IMR-90 (cell line): ENCODE data around the gene PHF14. TPM values are rescaled to one million over a fixed set of nuclear protein-coding genes. Genes with fewer than 3 reads are reported as not detected.
A peak's percentile ranks its signal among the peaks of the same experiment; 100 is the strongest.

Experiments
- ATAC-seq: fragments of 200-7000 bp; cut with Tn5 transposase; 2 replicates; pipeline ENCODE4 v1.9.1; 2020; ENCODE audit warnings: low read depth, mild to moderate bottlenecking, moderate library complexity
- BruUV-seq: library from RNA; stranded (reverse); fragments of 400-500 nt; replicated peaks from 2 replicates; lab custom pipeline; 2021; lab: Mats Ljungman, UMichigan
- CTCF ChIA-PET: fragments of 300-600 bp; formaldehyde crosslinking; extraction: SDS; loops from one replicate; lab custom pipeline; 2021; ENCODE audit warnings: antibody characterized with exemption; lab: Yijun Ruan, JAX
- POLR2A ChIA-PET: fragments of 300-600 bp; sonication (Branson Sonifier 250); formaldehyde crosslinking; loops from one replicate; lab custom pipeline; 2022; ENCODE audit warnings: antibody characterized with exemption; ENCODE audit not compliant: unreplicated experiment; lab: Charles Lee
- DNase-seq: peaks from one replicate; pipeline ENCODE4 v3.0.0; 2013
- H2AFZ ChIP-seq: replicated peaks from 2 replicates; pipeline ENCODE3; 2013; ENCODE audit warnings: low read length, mild to moderate bottlenecking; ENCODE audit not compliant: poor library complexity
- H2AK5ac ChIP-seq: 2 replicates; pipeline ENCODE4 v1.6.1; 2013; ENCODE audit warnings: low read depth, low read length, inconsistent platforms
- H2AK9ac ChIP-seq: replicated peaks from 2 replicates; pipeline ENCODE3; 2013; ENCODE audit warnings: mild to moderate bottlenecking, low read depth, low read length, moderate library complexity; ENCODE audit not compliant: poor library complexity
- H2BK120ac ChIP-seq: 2 replicates; pipeline ENCODE4 v1.6.1; 2013; ENCODE audit warnings: low read depth, low read length, inconsistent platforms
- H2BK15ac ChIP-seq: 3 replicates; pipeline ENCODE4 v1.6.1; 2013; ENCODE audit warnings: low read depth, low read length, inconsistent platforms
- H2BK20ac ChIP-seq: 2 replicates; pipeline ENCODE4 v1.6.1; 2013; ENCODE audit warnings: low read depth, mild to moderate bottlenecking, inconsistent platforms, low read length, moderate library complexity
- H2BK5ac ChIP-seq: 2 replicates; pipeline ENCODE4 v1.6.1; 2013; ENCODE audit warnings: mild to moderate bottlenecking, low read depth, low read length, inconsistent platforms; ENCODE audit not compliant: poor library complexity, severe bottlenecking
- H3K14ac ChIP-seq: replicated peaks from 2 replicates; pipeline ENCODE4 v1.6.1; 2013; ENCODE audit warnings: low read depth, low read length, inconsistent platforms
- H3K18ac ChIP-seq: 2 replicates; pipeline ENCODE4 v1.6.1; 2013; ENCODE audit warnings: low read depth, low read length, control low read depth
- H3K23ac ChIP-seq: 2 replicates; pipeline ENCODE4 v1.6.1; 2013; ENCODE audit warnings: low read depth, low read length, inconsistent platforms
- H3K27ac ChIP-seq: 2 replicates; pipeline ENCODE4 v1.5.1; 2013; ENCODE audit warnings: mild to moderate bottlenecking, control low read depth, low read length; ENCODE audit not compliant: insufficient read depth
- H3K27me3 ChIP-seq: 2 replicates; pipeline ENCODE4 v1.6.1; 2013; ENCODE audit warnings: low read length; ENCODE audit not compliant: control insufficient read depth, insufficient read depth
- H3K36me3 ChIP-seq: 2 replicates; pipeline ENCODE4 v1.6.1; 2013; ENCODE audit warnings: low read length, mixed read lengths; ENCODE audit not compliant: control insufficient read depth, insufficient read depth
- H3K4ac ChIP-seq: 2 replicates; pipeline ENCODE4 v1.6.1; 2013; ENCODE audit warnings: low read depth, low read length, inconsistent platforms
- H3K4me1 ChIP-seq: 2 replicates; pipeline ENCODE4 v1.6.1; 2013; ENCODE audit warnings: low read length, mixed read lengths; ENCODE audit not compliant: control insufficient read depth, insufficient read depth
- H3K4me2 ChIP-seq: 2 replicates; pipeline ENCODE4 v1.6.1; 2013; ENCODE audit warnings: low read depth, mild to moderate bottlenecking, control low read depth, low read length, moderate library complexity
- H3K4me3 ChIP-seq: 2 replicates; pipeline ENCODE4 v1.5.1; 2013; ENCODE audit warnings: low read depth, mild to moderate bottlenecking, control low read depth, low read length, moderate library complexity; ENCODE audit not compliant: insufficient read depth
- H3K56ac ChIP-seq: 2 replicates; pipeline ENCODE4 v1.6.1; 2013; ENCODE audit warnings: low read length, inconsistent platforms; ENCODE audit not compliant: insufficient read depth; ENCODE audit errors: extremely low read depth
- H3K79me1 ChIP-seq, 2 experiments: 2 replicates each; pipeline ENCODE4 v1.6.1; 2013; ENCODE audit warnings: low read length in 2 of 2, inconsistent platforms in 1 of 2, low read depth in 1 of 2
- H3K9ac ChIP-seq: 2 replicates; pipeline ENCODE4 v1.6.1; 2013; ENCODE audit warnings: low read depth, low read length, control low read depth
- H3K9me1 ChIP-seq: 2 replicates; pipeline ENCODE4 v1.6.1; 2013; ENCODE audit warnings: low read length, inconsistent platforms; ENCODE audit not compliant: insufficient read depth
- H3K9me3 ChIP-seq: 2 replicates; pipeline ENCODE4 v1.6.1; 2013; ENCODE audit warnings: low read length; ENCODE audit not compliant: control insufficient read depth, insufficient read depth
- H4K20me1 ChIP-seq: 2 replicates; pipeline ENCODE4 v1.6.1; 2013; ENCODE audit warnings: low read length, inconsistent platforms; ENCODE audit not compliant: insufficient read depth
- H4K5ac ChIP-seq: 2 replicates; pipeline ENCODE4 v1.6.1; 2013; ENCODE audit warnings: mild to moderate bottlenecking, low read depth, low read length, control low read depth
- H4K8ac ChIP-seq, 2 experiments: 2 replicates each; pipeline ENCODE4 v1.6.1; 2013; ENCODE audit warnings: low read depth in 2 of 2, low read length in 2 of 2, control low read depth in 1 of 2, inconsistent platforms in 1 of 2
- H4K91ac ChIP-seq: 2 replicates; pipeline ENCODE4 v1.6.1; 2013; ENCODE audit warnings: low read depth, low read length, inconsistent platforms; ENCODE audit not compliant: insufficient read depth
- BHLHE40 ChIP-seq: fragments of 150-350 bp; IDR thresholded peaks from 2 replicates; pipeline ENCODE4 v1.6.1; 2016; ENCODE audit warnings: mild to moderate bottlenecking, low read depth, low read length
- CHD1 ChIP-seq: IDR thresholded peaks from 2 replicates; pipeline ENCODE4 v1.6.1; 2012; ENCODE audit warnings: low read depth, low read length, improper control_type of control experiment
- ELK1 ChIP-seq: fragments of 150-350 bp; IDR thresholded peaks from 2 replicates; pipeline ENCODE4 v1.6.1; 2016; ENCODE audit warnings: low read depth, mild to moderate bottlenecking, low read length, moderate library complexity, borderline replicate concordance
- FOS ChIP-seq: fragments of 150-350 bp; IDR thresholded peaks from 2 replicates; pipeline ENCODE4 v1.6.1; 2016; ENCODE audit warnings: low read depth, low read length
- MAFK ChIP-seq: IDR thresholded peaks from 2 replicates; pipeline ENCODE4 v1.6.1; 2012; ENCODE audit warnings: low read depth, low read length, improper control_type of control experiment
- MAZ ChIP-seq: IDR thresholded peaks from 2 replicates; pipeline ENCODE4 v1.6.1; 2012; ENCODE audit warnings: low read depth, mild to moderate bottlenecking, low read length, improper control_type of control experiment, moderate library complexity, borderline replicate concordance
- NFE2L2 ChIP-seq: fragments of 150-350 bp; IDR thresholded peaks from 2 replicates; pipeline ENCODE4 v1.6.1; 2016; ENCODE audit warnings: low read depth, mild to moderate bottlenecking, low read length
- POLR2A ChIP-seq: IDR thresholded peaks from 2 replicates; pipeline ENCODE4 v1.6.1; 2012; ENCODE audit warnings: mild to moderate bottlenecking, low read depth, low read length
- RAD21 ChIP-seq: IDR thresholded peaks from 2 replicates; pipeline ENCODE4 v1.6.1; 2012; ENCODE audit warnings: low read length, improper control_type of control experiment
- RCOR1 ChIP-seq: IDR thresholded peaks from 2 replicates; pipeline ENCODE4 v1.6.1; 2012; ENCODE audit warnings: mild to moderate bottlenecking, low read length, improper control_type of control experiment; ENCODE audit not compliant: insufficient replicate concordance
- RFX5 ChIP-seq: IDR thresholded peaks from 2 replicates; pipeline ENCODE4 v1.8.0; 2012; ENCODE audit warnings: low read depth, mild to moderate bottlenecking, low read length, moderate library complexity
- SMC3 ChIP-seq: fragments of 150-350 bp; IDR thresholded peaks from 2 replicates; pipeline ENCODE4 v1.6.1; 2016; ENCODE audit warnings: low read depth, mild to moderate bottlenecking, antibody characterized with exemption, low read length, moderate library complexity
- USF2 ChIP-seq: fragments of 150-350 bp; IDR thresholded peaks from 2 replicates; pipeline ENCODE4 v1.6.1; 2017; ENCODE audit warnings: mild to moderate bottlenecking, antibody characterized with exemption, low read length, low read depth
- WGBS, 2 experiments: methylation state at CpG; one replicate each; pipeline versions ENCODE4 v1.1.5 to v1.1.7; 2013; ENCODE audit warnings: missing lambda C conversion rate in 2 of 2; ENCODE audit not compliant: insufficient read length in 1 of 2; ENCODE audit errors: extremely low coverage in 2 of 2; 5-methylcytosine and 5-hydroxymethylcytosine counted together
- dilution Hi-C: fragments of 300-500 bp; cut with HindIII; formaldehyde crosslinking; loops from one replicate; pipeline ENCODE4 v1.14.3; 2018; ENCODE audit warnings: low sequenced_read_pairs; ENCODE audit not compliant: unreplicated experiment
- in situ Hi-C: fragments of 300-500 bp; cut with MboI; formaldehyde crosslinking; loops from 3 replicates; pipeline ENCODE4 v1.14.3; 2019; ENCODE audit warnings: low sequenced_read_pairs, inconsistent platforms, mixed read lengths
- intact Hi-C: fragments of 100-400 bp; cut with micrococcal nuclease; formaldehyde crosslinking; loops from 2 replicates; pipeline ENCODE4 v1.10.0; 2022
- polyA plus RNA-seq, 3 experiments: library from polyadenylated mRNA; depleted of rRNA; stranded (reverse); fragments of >200 nt; gene quantifications; 2 replicates each; pipeline ENCODE4 v1.2.3, GENCODE V29; 2012; ENCODE audit warnings: low replicate concordance in 1 of 3
- total RNA-seq: library from RNA; depleted of rRNA; stranded (reverse); fragments of >200 nt; gene quantifications from 2 replicates; pipeline ENCODE4 v1.2.3, GENCODE V29; 2012
- TF ChIP-seq, protein P1 (sequence below): conservative IDR thresholded peaks from 2 replicates; pipeline ENCODE4 v1.5.1; 2012; ENCODE audit warnings: mild to moderate bottlenecking, low read depth, low read length, improper control_type of control experiment

PHF14 gene
- total and polyA plus RNA-seq, 2 of the 4 experiments (the other 2 are of a cell fraction), result 8.7 to 17.2 TPM

DNA sequence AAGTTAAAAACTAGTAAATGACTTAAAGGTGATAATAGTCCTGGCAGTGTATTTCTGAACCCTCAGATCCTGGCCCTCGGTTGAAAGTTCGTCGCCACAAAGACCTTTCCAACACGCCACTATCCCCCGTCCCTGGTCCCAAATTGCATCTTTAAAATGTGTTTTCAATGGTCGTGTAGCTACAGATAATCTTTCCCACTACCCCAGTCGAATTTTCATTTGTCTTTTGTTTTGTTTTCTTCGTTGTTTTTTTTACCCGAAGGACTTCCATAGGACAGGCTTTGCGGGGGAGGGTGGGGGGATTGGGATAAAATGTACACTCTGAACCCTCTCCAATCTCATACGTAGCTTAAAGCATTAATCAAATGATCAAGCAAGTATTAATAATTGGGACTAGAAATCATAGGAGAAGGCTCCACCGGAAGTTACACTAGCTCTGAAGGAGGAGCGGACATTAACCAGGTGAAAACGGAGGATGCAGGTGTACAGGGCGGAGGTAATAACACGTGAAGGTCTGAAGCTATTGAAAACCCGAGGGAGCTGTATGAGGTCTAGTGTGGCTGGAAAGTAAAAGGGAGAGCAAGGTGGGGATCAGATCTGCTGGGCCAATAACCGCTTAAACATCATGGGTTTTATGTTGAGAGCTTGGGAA is 32.8 kb upstream of the PHF14 start:
- H3K4me1 ChIP-seq, result no peaks in the 10 kb centered on the region; the same call in 1 of the 2 replicates
- H3K56ac ChIP-seq, result peak overlapping the region; percentile 82
- no peaks in the 10 kb centered on the region for H3K27me3 ChIP-seq
- H3K36me3 ChIP-seq, result peaks cover 9% of the 10 kb centered on the region
- H3K9ac ChIP-seq, result peak overlapping the region; percentile 72
- in situ Hi-C loops (no loop called here), intact Hi-C loops (loop anchor here (1.0 kb wide), 2 partner anchors 32 to 271 kb away; partner anchors contain the start of gene PHF14), dilution Hi-C loops (no loop called here)
- H3K27ac ChIP-seq, result peak overlapping the region; percentile 46
- peak overlapping the region; percentile 82 for H3K14ac ChIP-seq
- 0 out of 2 replicates have a peak, but pooled peaks cover 6% of the 10 kb centered on the region for H4K20me1 ChIP-seq
- no peaks in the 10 kb centered on the region for H3K9me1 ChIP-seq
- peak overlapping the region; percentile 64 for H2BK5ac ChIP-seq
- WGBS, 2 experiments, result 81% methylated on average over 7 of the region's 18 CpGs; no CpG with 5 or more reads in 1 of the 2 experiments
- H3K4ac ChIP-seq, result peak overlapping the region; percentile 75
- peak overlapping the region; percentile 82 for H3K23ac ChIP-seq
- DNase-seq (no peak), ATAC-seq (no peak)
- H2AK5ac ChIP-seq, result no peak overlapping the region
- peak overlapping the region; percentile 87 to 88 for H4K8ac ChIP-seq
- peak overlapping the region; percentile 58; the same call in 1 of the 2 replicates for H2BK120ac ChIP-seq
- ChIA-PET POLR2A (interaction anchor here (0.6 to 1.1 kb wide), 3 partner anchors 9 to 85 kb away, joined by 3 to 4 read pairs (median 3); no protein-coding TSS in a partner anchor), CTCF (interaction anchor here (1.0 kb wide), 1 partner anchor 403 kb away, joined by 3 read pairs; no protein-coding TSS in a partner anchor)
- H3K9me3 ChIP-seq, result no peaks in the 10 kb centered on the region
- peaks cover 8 to 19% of the 10 kb centered on the region in 2 experiments; a peak in 3 of 4 replicates for H3K79me1 ChIP-seq
- peak overlapping the region; percentile 60; the same call in 1 of the 3 replicates for H2BK15ac ChIP-seq
- peak overlapping the region; percentile 55 for H2AK9ac ChIP-seq
- peak overlapping the region; percentile 29 for H2BK20ac ChIP-seq
- peak overlapping the region; percentile 91 for H3K4me2 ChIP-seq
- peak overlapping the region; percentile 96 for H2AFZ ChIP-seq
- H4K91ac ChIP-seq, result peak overlapping the region; percentile 45; the same call in 1 of the 2 replicates
- peak overlapping the region; percentile 53 for H3K4me3 ChIP-seq
- peak overlapping the region; percentile 75 for H3K18ac ChIP-seq
- BruUV-seq, result no TSS peak
- peak overlapping the region; percentile 73 for H4K5ac ChIP-seq
- TF ChIP-seq MAZ, result no peak
- TF ChIP-seq, protein P1, sequence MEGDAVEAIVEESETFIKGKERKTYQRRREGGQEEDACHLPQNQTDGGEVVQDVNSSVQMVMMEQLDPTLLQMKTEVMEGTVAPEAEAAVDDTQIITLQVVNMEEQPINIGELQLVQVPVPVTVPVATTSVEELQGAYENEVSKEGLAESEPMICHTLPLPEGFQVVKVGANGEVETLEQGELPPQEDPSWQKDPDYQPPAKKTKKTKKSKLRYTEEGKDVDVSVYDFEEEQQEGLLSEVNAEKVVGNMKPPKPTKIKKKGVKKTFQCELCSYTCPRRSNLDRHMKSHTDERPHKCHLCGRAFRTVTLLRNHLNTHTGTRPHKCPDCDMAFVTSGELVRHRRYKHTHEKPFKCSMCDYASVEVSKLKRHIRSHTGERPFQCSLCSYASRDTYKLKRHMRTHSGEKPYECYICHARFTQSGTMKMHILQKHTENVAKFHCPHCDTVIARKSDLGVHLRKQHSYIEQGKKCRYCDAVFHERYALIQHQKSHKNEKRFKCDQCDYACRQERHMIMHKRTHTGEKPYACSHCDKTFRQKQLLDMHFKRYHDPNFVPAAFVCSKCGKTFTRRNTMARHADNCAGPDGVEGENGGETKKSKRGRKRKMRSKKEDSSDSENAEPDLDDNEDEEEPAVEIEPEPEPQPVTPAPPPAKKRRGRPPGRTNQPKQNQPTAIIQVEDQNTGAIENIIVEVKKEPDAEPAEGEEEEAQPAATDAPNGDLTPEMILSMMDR, result no peak
- no peak for TF ChIP-seq MAFK
- TF ChIP-seq RCOR1, result no peak
- TF ChIP-seq RFX5, result no peak
- no peak for TF ChIP-seq USF2
- TF ChIP-seq POLR2A, result no peak
- TF ChIP-seq ELK1, result no peak
- no peak for TF ChIP-seq RAD21
- no peak for TF ChIP-seq NFE2L2
- TF ChIP-seq BHLHE40, result no peak
- TF ChIP-seq SMC3, result no peak
- no peak for TF ChIP-seq CHD1
- no peak for TF ChIP-seq FOS
